Astrocyte of the cerebellum (primary cell): Measurements from ENCODE around the gene FUCA2.

Experiments used
- DNase-seq: peaks from one replicate; pipeline ENCODE4 v3.0.0-alpha.2; 2011; ENCODE audit warnings: low read depth
- H3K4me3 ChIP-seq: 2 replicates; pipeline ENCODE4 v1.5.1; 2011; ENCODE audit warnings: mild to moderate bottlenecking, low read depth, low read length, moderate library complexity
- CTCF ChIP-seq: IDR thresholded peaks from 2 replicates; pipeline ENCODE4 v1.5.1; 2012; ENCODE audit warnings: low read length, low read depth, moderate library complexity, mild to moderate bottlenecking; ENCODE audit errors: missing control alignments
- in situ Hi-C: cut with HindIII; loops from 2 replicates; pipeline ENCODE4 v1.10.0; 2017; ENCODE audit warnings: low sequenced_read_pairs

Gene FUCA2

DNA sequence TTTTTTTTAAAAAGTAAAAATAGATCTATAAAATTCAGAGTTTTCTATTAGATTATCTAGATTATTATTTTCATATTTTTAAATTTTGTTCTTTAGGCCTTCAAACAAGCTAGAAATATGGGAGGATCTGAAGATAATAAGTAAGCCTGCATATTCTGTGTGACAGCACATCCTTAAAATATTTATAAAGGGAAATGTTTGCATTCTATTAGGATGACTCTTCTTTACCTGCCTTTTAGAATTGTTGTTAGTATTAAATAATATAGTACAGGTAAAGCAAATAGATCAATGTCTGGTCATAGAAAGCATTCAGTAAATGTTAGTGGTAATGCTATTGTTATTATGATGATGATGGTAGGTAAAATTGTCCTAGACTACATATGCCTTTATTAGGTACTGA, 43.5 kb downstream of the FUCA2 start:
- in situ Hi-C loops, result no loop called here
- no peak for TF ChIP-seq CTCF

DNA sequence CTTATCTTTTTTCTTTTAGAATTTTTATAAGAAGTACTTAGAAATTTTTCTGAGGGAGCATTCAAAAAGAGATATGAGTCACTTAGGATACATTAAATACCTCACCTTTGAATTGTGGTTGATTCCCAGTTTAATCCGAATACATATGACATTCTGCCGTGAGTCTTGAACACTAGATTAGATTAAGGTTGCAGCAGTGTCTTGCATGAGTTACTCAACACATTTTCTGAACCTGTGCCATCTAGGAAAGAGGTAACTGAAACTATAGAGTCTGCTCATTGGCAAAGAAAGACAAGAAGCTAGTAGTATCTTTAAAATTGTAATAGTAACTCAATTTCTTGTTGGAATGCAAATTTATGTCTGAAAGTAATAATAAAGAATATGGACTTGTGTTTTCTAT, 46.0 kb downstream of the FUCA2 start:
- DNase-seq, result no peak
- H3K4me3 ChIP-seq, result no peak overlapping the region
- no peak for TF ChIP-seq CTCF
- in situ Hi-C loops, result no loop called here

More for the DNA sequence above, 43.5 kb downstream of the FUCA2 start:
- DNase-seq, result no peak
- no peak overlapping the region for H3K4me3 ChIP-seq

DNA sequence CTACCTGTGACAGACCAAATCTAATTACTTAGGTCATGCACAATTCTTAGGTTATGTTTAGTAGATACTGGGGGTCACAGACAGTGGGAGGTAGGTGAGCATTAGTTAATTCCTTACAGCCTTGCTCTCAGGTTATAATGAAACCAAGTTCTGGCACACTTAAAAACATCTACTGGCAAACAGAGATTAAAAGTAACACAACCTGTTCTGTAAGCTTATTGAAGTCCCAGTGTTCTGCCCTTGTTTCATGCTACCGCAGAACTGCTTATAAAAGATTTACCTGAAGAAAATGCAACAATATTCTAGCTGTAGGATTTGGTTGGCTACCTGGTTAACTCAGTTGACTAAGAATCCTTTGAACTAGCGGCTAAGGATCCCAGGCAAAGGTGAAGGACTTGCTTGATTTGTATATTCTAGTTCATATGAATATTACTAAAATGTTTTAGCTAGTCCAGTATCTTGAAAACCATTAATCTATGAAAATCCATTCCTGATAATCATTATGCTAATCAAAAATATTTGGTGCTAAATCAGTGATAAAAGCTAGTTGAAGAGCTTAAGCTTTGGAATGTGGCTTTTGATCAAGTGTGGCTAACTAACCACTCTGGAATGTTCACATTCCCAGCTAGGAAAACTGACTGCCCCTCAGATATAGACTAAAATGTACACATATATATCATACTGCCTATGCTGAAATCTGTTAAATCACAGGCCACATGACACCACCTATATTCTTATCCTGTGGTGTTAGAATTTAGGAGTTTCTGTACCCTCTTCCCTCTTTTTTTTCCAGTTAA, 53.8 kb downstream of the FUCA2 start:
- H3K4me3 ChIP-seq, result no peak overlapping the region
- no peak for TF ChIP-seq CTCF
- in situ Hi-C loops, result no loop called here
- DNase-seq, result no peak

- H3K4me3 ChIP-seq, result peak overlapping the region; percentile 97
- in situ Hi-C loops, result no loop called here
- no peak for DNase-seq
These were observed 60.0 kb downstream of the FUCA2 start for GRCh38 chr6:143451531-143451930.

GRCh38 chr6:143450453-143451371, 60.8 kb downstream of the FUCA2 start, which contains the start of the genes ADAT2 and PEX3:
ADAT2 (minus strand) TSS chr6:143450695; CDS start chr6:143450658, 37 bp downstream.
PEX3 (plus strand) TSS chr6:143450805; CDS start chr6:143451043, 238 bp downstream.
- H3K4me3 ChIP-seq, result peak within 1 kb of the TSS; percentile 97
- peak; percentile 85 for DNase-seq
- in situ Hi-C loops, result no loop called here
- no peak for TF ChIP-seq CTCF

More at GRCh38 chr6:143451531-143451930, 60.0 kb downstream of the FUCA2 start:
- no peak for TF ChIP-seq CTCF

DNA sequence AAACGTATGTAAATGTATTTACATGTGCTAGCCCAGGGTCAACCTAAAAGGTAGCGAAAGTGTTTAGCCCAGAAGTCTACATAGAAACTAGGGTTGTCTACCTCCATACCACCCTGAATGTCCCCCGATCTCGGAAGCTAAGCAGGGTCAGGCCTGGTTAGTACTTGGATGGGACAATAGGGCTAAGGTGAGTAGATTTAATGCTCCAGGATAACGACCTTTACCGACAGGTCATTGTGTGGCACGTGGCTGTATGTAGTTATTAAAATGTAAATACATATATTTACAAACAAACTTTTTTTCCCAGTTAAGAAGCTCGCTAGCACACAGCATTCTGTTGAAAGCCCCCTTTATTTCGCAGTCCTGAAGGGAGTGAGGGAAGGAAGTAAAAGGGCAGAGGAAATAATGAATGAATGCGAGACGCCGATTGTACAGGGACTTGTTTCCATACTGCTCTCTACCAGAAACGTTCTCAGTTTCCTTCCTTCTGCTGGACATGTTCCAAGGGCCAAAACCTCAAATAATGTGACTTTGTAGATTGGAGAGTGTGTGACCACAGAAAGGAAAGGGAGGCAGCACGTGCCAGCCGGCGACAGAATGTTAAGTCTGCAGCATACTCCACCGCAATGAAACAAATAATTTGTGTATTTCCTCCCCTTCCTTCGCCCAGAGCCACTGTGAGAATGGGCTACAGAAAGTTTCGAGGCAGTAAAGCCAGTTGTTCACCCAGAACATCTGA, 61.6 kb downstream of the FUCA2 start:
- peak; percentile 15 for DNase-seq
- TF ChIP-seq CTCF, result no peak
- in situ Hi-C loops, result no loop called here
- peak overlapping the region; percentile 97 for H3K4me3 ChIP-seq
